GM21528 (cell line): ENCODE results near the gene SCAMP1.
A peak's percentile ranks its signal among the peaks of the same experiment; 100 is the strongest.
"Not testable (repeated sequence)": the region's sequence is repeated elsewhere in the genome, so short reads cannot be mapped to it uniquely, and the experiment has no call there.

Experiments
- ATAC-seq: cut with Tn5 transposase; IDR thresholded peaks from one replicate; pipeline ENCODE4 v1.9.1; 2021; ENCODE audit warnings: mild to moderate bottlenecking, moderate library complexity; ENCODE audit not compliant: unreplicated experiment, low FRiP score

Gene SCAMP1

DNA sequence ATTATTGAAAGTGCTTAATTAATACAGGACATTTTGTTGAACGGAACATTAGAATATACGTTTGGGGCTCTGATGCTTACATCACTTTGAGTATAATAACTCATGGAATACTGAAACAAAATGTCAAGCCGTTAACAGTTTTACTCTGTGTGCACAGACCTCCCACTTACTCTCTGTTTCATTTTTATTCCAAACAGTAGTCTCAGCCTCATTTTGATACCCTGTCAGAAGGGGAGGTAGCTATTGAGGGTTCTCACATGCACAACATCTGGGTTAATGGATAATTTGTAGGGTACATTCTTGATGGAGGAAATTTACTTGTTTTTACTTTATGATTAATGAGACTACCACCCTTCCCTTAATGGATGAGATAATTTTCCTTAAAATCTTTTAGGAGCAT lies 59.0 kb downstream of the SCAMP1 start:
- ATAC-seq = no peak

DNA sequence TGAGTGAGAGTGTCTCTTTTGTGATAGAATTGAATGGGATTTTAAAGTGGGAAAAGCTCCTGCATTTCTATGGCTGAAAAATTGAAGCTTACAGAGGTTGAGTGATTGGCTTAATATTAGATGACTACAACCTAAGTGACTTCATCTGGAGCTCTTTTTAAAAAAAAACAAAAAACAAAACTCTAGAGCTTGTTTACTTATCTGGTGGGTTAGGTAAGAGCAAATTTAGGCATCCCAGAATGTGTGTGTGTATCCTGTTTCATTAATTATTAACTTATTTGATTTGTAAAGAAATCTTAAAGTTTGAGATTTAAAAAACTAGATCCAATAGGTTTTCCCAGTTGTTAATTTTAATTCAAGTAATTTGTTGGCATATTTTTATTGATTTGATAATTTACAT lies 60.1 kb downstream of the SCAMP1 start:
- no peak for ATAC-seq

DNA sequence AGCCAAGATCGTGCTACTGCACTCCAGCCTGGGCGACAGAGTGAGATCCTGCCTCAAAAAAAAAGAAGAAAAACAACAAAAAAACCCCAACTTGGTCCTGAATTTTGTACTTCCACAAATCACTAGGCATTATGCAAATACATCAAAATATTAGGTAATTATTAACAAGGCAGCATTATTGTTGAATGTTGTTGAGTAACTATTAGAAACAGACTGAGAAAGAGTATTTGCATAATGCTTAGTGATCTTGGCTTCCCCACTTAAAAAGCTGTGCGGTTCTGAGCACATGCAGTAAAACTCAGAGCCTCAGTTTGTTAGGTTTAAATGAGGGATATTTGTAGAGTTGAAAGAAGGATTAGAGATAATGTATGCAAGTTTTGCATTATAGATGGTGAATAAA lies 64.2 kb downstream of the SCAMP1 start:
- no peak for ATAC-seq

DNA sequence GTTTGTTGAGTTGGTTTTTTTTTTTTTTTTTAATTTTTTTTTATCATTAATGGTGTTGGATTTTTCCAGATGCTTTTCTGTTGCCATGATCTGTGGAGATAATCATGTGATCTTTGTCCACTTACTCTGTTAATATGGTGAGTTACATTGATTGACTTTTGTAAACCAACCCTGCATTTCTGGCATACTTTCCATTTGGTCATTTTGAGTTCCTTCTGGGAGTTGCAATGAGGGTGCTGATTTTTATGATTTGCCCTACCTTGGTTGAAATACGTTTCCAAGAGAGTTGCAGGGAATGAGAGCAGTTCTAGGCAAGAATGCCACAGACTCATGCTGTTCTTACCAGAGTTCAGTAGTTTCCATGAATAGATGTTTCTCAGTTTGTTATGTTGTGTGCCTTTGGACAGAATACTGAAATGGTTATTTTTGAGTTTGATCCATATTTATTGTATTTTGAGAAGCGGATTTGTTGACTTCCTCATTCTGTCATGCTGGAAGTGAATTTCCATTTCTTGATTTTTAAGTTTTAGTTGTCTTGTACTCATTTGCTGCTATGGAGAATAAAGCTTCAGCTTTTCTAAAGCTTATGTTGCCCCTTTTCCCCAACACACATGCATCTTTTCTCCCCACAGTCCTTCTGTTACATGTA lies 69.0 kb downstream of the SCAMP1 start:
- ATAC-seq = no peak

DNA sequence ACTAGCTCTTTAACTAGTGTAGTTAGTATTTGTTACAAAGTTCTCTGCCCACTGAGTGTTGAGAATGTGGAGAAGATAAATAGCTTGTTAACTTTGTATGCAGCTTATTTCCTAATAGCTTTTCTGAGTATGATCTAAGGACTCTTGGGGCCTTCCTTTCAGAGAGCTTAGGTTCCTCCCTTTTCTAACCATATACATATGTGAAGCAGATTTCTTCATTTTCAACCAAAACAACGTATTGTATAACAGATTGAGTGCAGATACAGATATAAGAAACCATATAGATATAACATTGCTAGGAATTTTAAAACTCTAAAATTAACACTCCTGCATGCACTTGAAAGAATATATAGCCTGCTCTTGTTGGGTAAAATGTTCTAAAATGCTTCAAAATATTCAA lies 70.4 kb downstream of the SCAMP1 start:
- ATAC-seq = no peak

DNA sequence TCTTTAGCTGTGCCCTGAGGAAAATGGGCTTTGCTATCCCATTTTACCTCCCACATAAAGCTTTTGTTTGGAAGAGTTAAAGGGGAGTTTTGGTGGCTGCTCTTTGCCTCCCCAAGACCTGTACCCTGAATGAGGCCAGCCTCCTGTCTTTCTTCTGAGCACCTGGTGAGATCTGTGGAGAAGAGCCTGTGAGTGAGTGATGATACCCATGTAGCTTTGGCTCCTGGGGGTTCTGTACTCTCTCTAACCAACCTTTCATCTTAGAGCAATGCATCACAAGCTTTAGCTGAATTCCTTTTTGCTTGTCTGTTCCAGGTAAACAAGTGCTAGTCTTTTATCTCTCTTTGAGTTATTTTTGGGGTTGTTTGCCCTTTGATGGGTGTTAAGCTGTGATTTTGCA lies 73.6 kb downstream of the SCAMP1 start:
- ATAC-seq = no peak

DNA sequence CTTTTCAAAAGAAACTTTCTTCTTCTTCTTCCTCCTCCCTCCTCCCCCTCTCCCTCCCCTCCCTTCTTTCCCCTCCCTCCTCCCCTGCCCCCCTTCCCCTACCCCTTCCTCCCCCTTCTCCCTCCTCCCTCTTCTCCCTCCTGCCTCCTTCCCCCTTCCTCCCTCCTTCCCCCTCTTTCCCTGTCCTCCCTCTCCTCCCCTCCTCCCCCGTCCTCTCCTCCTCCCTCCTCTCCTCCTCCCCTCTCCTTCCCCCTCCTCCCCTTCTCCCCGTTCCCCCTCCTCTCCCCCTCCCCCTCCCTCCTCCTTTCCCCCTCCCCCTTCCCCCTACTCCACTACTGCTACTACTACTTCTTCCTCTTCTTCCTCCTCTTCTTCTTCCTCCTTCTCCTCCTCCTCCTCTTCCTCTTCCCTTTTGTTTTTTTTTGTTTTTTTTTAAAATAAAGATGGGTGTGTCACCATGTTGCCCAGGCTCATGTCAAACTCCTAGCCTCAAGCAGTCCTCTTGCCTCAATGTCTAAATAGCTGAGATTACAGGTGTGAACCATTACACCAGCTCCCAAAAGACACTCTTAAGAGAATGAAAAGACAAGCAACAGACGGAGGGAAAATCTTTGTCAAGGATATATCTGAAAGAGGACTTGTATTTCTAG lies 87.5 kb downstream of the SCAMP1 start:
- no peak for ATAC-seq

DNA sequence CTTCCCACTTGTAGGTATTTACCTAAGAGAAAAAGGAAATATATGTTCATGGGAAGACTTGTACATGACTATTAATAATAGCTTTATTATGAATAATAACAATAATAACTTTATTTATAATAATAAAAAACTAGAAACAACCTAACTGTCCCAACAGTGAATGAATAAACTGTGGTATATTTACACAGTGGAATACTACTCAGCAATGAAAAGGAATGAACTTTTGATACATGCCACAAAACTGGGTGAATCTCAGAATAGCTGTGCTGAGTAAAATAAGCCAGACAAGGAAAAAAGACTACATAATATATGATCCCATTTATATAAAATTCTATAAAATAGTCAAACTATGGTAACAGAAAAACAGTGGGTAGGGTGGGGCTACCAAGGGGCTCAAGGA lies 88.7 kb downstream of the SCAMP1 start:
- no peak for ATAC-seq

DNA sequence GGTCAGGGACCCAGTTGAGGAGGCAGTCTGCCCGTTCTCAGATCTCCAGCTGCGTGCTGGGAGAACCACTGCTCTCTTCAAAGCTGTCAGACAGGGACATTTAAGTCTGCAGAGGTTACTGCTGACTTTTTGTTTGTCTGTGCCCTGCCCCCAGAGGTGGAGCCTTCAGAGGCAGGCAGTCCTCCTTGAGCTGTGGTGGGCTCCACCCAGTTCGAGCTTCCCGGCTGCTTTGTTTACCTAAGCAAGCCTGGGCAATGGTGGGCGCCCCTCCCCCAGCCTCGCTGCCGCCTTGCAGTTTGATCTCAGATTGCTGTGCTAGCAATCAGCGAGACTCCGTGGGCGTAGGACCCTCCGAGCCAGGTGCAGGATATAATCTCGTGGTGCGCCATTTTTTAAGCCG lies 97.1 kb downstream of the SCAMP1 start:
- ATAC-seq = not testable (repeated sequence)

DNA sequence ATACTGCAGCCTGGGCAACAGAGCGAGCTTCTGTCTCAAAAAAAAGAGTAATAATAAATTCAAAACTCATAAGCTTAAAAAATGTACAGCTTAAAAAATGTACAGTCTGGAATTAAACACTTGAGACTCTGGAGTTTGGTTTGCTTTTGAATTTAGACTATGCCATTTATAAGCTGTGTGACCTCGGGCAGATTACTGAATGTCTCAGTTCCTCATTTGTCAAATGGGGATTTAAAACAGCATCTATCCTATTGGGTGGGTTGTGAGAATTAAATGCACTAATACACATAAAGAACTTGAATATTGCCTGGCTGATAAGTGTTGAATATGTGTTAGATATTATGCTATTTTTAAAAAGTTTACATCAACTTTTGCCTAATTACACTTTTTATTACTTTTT lies 98.4 kb downstream of the SCAMP1 start:
- no peak for ATAC-seq

DNA sequence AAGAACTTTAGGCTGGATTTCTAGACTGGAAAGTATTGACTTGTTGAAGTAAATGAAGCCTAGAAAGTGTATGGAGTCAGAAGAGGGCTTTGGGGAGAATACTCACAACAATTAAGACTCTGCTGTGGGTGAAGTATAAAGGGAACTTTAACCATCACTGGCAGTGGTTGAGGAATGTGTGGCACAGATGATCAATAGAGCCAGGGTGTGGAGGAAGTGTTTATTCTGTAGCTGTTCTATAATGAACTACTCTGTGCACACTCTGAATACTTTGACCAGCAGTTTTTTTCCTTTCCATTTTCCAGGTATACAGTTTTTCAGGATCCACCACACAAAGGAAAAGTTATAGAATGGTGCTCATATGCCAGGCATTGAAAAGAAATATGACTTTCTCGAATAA lies 106.7 kb downstream of the SCAMP1 start:
- no peak for ATAC-seq

DNA sequence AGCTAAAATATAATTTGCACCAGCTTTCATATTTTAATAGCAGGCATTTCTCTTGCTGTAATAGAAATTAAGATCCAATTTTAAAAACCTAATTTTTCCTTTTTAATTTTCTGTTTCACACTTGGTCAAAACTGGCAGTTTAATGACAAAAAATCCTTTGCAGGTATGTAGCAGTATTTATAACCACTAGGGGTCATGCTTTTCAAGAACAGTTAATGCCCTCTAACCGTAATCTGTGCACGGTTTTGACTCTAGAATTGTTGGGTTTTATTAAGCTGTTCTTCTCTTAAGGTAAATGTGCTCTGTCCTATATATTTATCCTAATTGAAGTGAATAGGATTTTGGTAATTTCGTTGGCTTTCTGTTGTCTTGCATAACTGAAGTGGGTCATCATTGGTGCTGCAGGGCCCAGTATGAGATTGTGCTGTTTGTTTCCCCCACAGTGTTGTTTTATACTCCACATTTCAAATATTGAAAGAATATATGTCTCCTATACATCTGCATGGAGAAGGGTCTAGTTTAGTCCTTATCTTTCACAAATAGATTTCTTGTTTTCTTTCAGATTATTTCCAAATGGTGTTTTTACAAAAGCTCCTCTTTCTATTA lies 107.4 kb downstream of the SCAMP1 start:
- no peak for ATAC-seq

DNA sequence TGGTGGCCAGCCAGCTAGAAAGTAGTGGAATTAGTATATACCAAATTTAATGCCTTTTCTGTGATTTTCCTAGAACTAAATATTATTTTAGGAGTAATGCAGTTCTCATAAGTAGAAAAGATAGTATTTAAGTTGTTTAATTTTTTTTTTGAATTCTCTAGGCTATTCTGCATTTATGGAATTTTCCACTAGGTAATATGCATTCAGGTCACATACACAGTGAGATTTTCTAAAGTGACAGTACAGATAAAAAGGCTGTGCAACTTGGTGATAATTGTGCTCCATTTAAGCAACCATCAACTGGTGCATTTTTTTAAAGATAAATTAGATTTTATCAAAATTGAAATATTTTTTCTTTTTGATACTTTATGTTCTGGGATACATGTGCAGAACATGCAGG lies 111.5 kb downstream of the SCAMP1 start:
- ATAC-seq = no peak

DNA sequence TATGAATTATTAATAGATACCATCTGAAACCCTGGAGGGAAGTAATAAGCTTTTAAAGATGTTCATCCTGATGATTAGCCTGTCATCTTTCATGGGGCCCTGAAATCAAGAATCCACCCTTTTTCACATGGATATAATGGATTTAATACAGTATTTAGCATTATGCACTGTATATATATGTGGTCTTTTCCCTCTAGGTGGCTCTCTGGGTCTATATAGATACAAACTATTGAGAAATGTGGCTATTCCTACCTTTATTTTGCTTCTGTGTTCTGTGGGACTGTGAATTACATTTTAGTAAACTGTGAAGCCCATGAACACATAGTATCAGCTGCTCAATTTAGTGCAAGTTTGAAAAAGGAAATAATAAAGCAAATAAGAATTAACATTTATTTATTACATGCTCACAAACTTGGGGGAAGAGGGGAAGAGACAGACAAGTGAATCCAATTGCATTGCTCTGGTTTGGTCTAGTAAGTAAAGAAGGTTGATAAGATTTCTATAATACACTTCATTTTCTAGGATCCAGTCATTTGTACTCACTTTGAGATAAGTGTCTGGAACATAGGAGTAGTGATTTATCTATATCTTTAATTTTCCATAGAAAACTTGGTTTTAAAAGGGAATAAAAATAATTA lies 112.2 kb downstream of the SCAMP1 start:
- no peak for ATAC-seq

DNA sequence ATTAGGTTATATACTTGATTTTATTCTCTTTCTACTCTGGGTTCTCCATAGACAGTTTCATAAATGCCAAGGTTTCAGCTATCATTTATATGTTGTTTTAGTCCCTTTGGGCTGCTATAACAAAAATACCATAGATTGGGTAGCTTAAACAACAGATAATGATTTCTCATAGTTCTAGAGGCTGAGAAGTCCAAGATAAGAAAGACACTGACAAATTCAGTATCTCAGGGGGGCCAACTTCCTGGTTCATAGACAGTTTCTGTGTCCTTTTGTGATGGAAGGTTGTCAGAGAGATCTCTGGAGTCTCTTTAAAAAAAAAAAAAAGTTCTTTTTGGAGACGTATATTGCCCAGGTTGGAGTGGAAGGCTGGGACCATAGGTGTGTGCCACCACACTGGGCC lies 113.3 kb downstream of the SCAMP1 start:
- no peak for ATAC-seq

DNA sequence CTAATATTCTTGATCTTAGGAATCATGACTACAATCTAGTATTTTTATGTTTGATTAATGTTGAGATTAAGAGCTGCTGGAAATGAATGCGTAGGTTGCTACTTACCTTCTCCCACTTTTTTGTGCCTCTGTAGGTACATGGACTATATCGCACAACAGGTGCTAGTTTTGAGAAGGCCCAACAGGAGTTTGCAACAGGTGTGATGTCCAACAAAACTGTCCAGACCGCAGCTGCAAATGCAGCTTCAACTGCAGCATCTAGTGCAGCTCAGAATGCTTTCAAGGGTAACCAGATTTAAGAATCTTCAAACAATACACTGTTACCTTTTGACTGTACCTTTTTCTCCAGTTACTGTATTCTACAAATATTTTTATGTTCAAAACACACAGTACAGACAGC lies 115.0 kb downstream of the SCAMP1 start:
- ATAC-seq = no peak

DNA sequence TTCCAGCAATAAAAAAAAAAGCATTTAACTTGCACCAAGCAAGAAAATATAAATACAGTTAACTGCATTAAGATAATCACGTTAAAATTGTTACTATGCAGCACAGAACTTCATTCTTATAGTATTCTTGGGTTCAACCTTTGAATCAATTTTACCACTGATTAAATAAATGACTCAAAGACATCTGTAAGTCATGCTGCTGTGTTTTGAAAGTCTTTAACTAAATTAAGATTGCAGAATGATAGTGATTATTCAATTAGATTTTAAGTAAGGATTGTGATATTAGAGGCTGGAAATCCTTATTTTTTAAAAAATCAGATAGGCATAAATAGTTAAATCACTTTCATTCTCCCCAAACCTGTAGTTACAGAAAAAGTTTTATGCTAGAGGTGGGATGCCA lies 116.4 kb downstream of the SCAMP1 start:
- ATAC-seq = no peak

DNA sequence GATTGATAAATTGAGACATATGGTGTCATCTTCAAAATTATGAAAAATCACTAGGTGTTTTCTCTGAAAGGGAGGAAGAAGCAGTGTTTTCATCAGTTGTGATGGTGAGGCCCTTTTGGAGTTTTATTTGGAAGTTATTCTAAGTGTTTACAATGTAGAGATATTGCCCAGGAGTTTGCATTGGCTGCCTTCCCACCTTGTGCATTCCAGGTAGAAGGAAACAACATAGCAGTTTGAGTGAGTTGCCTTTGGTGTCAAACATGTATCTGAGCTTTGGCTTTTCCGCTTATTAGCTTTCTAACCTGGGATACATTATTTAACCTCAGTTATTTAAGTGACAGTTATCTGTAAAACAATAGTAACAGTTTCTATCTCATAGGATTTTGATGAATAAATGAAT lies 122.5 kb downstream of the SCAMP1 start:
- no peak for ATAC-seq

DNA sequence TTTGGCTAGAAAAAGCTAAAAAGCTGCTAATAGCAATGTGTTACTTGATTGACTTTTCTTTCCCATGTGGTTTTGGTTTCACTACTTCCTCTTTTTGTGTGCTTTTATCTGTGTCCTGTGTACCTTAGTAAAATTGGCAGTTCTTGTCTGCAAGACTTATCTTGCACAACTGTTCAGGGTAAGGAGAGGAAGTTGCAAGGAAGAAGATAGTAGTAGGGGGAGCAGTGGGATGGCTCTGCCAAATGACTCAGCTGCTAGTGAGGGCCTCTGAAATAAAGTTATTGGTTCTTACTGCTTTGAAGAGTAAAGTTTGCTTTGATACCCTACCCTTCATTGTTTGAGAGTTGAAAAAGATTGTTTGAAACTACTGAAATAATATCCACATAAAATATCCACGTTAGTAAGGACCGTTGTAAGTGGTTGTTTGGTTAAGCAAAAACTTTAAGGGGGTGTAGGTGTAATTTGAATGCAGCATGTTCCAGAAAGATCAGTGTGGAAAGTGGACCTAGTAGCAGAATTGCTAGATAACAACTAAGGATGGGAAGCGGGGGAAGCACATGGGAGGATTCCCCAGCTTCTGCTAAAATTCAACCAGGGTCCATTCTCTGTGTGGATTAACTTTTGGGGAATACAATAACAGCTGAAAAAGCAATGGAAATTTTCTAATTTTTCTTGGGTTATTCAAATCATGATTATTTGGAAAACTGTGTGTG lies 123.5 kb downstream of the SCAMP1 start:
- peak; percentile 81 for ATAC-seq

DNA sequence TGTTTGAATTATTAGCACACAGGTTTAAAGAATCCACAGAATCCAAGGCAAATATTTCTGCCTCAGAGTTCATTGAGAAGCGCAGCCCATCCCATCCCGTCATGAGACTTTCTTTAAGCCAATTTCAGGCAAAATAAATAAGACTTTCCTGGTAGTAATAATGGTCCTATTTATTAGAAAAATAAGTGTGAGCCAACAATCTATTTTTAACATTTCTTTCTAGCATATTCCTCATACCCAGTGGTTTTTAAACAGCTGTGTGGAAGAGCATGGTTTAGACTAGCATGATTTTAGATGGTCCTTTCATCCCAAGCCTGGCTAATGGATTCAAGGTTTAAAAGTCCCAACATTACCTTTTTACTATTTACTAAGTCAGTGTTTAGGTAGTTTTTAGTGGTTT lies 125.8 kb downstream of the SCAMP1 start:
- ATAC-seq = no peak

DNA sequence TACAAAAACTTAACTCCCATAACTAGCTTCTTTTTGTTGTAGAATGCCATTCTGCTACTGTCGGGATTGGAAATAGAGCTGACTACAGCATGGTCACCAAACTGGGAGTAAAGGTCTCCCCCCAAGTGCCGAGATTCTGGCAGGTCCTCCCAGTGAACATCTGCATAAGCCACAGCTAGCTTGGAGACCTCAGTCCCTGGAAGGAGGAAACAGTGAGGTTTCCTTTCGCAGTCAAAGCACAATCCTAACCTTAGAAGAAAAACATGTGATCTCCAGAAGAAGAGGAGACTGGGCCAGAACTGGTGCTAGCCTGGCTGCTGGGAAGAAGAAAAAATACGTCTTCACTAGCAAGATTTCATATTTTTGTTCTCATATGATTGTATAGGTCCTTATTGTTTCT lies 127.4 kb downstream of the SCAMP1 start:
- ATAC-seq = no peak
